Effector memory CD4-positive, alpha-beta T cell (primary cell): Measurements from ENCODE around the gene MEAK7.
"Not testable (repeated sequence)": the region's sequence is repeated elsewhere in the genome, so short reads cannot be mapped to it uniquely, and the experiment has no call there.

Experiments used
- DNase-seq, 3 donors: peaks; one replicate each; pipeline ENCODE4 v3.0.0-alpha.2; 2020
- H3K27ac ChIP-seq: 2 replicates; pipeline ENCODE4 v1.7.0; 2013; ENCODE audit warnings: mild to moderate bottlenecking, low read length, moderate library complexity; ENCODE audit not compliant: insufficient read depth, poor library complexity, severe bottlenecking
- H3K27me3 ChIP-seq: replicated peaks from 2 replicates; pipeline ENCODE4 v1.7.0; 2013; ENCODE audit warnings: mild to moderate bottlenecking, low read length; ENCODE audit not compliant: insufficient read depth, control insufficient read depth, poor library complexity, severe bottlenecking
- H3K36me3 ChIP-seq: 2 replicates; pipeline ENCODE4 v1.7.0; 2013; ENCODE audit warnings: mild to moderate bottlenecking, low read length, moderate library complexity; ENCODE audit not compliant: control insufficient read depth, insufficient read depth
- H3K4me1 ChIP-seq: 2 replicates; pipeline ENCODE4 v1.7.0; 2013; ENCODE audit warnings: low read length, mild to moderate bottlenecking; ENCODE audit not compliant: control insufficient read depth, insufficient read depth, poor library complexity, severe bottlenecking
- H3K4me3 ChIP-seq: 2 replicates; pipeline ENCODE4 v1.7.0; 2013; ENCODE audit warnings: low read length, low read depth, mild to moderate bottlenecking; ENCODE audit not compliant: insufficient read depth, poor library complexity, severe bottlenecking
- H3K9me3 ChIP-seq: 2 replicates; pipeline ENCODE4 v1.7.0; 2013; ENCODE audit warnings: mild to moderate bottlenecking, low read length, moderate library complexity; ENCODE audit not compliant: control insufficient read depth

Gene MEAK7

GRCh38 chr16:84524941-84525581 lies 20.6 kb upstream of the MEAK7 start:
- H3K9me3 ChIP-seq, H3K27me3 ChIP-seq, H3K27ac ChIP-seq, DNase-seq, H3K4me3 ChIP-seq, H3K4me1 ChIP-seq, H3K36me3 ChIP-seq: not testable (repeated sequence)

GRCh38 chr16:84524346-84524920 lies 20.0 kb upstream of the MEAK7 start:
- Histone ChIP-seq H3K4me1 (no peaks in the 10 kb centered on the region), H3K36me3 (no peaks in the 10 kb centered on the region), H3K9me3 (no peaks in the 10 kb centered on the region), H3K4me3 (no peak overlapping the region), H3K27me3 (no peaks in the 10 kb centered on the region), H3K27ac (no peak overlapping the region)
- no peak for DNase-seq

GRCh38 chr16:84521497-84521770 lies 17.0 kb upstream of the MEAK7 start:
- H3K9me3 ChIP-seq = no peaks in the 10 kb centered on the region
- no peak overlapping the region for H3K27ac ChIP-seq
- no peak overlapping the region for H3K4me3 ChIP-seq
- DNase-seq = no peak
- peaks cover 8% of the 10 kb centered on the region for H3K4me1 ChIP-seq
- no peaks in the 10 kb centered on the region for H3K27me3 ChIP-seq
- no peaks in the 10 kb centered on the region for H3K36me3 ChIP-seq

GRCh38 chr16:84520725-84521496 lies 16.5 kb upstream of the MEAK7 start:
- no peaks in the 10 kb centered on the region for H3K36me3 ChIP-seq

GRCh38 chr16:84519855-84520254 lies 15.4 kb upstream of the MEAK7 start:
- Histone ChIP-seq H3K36me3 (no peaks in the 10 kb centered on the region), H3K4me3 (no peak overlapping the region), H3K27me3 (no peaks in the 10 kb centered on the region), H3K9me3 (no peaks in the 10 kb centered on the region), H3K4me1 (peaks cover 18% of the 10 kb centered on the region), H3K27ac (no peak overlapping the region)
- DNase-seq = no peak

More at GRCh38 chr16:84520725-84521496, 16.5 kb upstream of the MEAK7 start:
- H3K27ac ChIP-seq = no peak overlapping the region
- no peaks in the 10 kb centered on the region for H3K9me3 ChIP-seq
- H3K4me1 ChIP-seq = peaks cover 8% of the 10 kb centered on the region
- H3K4me3 ChIP-seq = no peak overlapping the region
- no peak for DNase-seq
- H3K27me3 ChIP-seq = no peaks in the 10 kb centered on the region

GRCh38 chr16:84518804-84519341 lies 14.4 kb upstream of the MEAK7 start:
- peak overlapping the region; percentile 50 for H3K27ac ChIP-seq
- no peaks in the 10 kb centered on the region for H3K36me3 ChIP-seq
- peak; percentile 44 to 64 (median 56) for DNase-seq

GRCh38 chr16:84518220-84518619 lies 13.8 kb upstream of the MEAK7 start:
- H3K4me1 ChIP-seq = peaks cover 34% of the 10 kb centered on the region
- H3K9me3 ChIP-seq, H3K27me3 ChIP-seq, H3K36me3 ChIP-seq, H3K4me3 ChIP-seq, DNase-seq: not testable (repeated sequence)
- peak overlapping the region; percentile 50 for H3K27ac ChIP-seq

More at GRCh38 chr16:84518804-84519341, 14.4 kb upstream of the MEAK7 start:
- Histone ChIP-seq H3K4me1 (peaks cover 28% of the 10 kb centered on the region), H3K27me3 (no peaks in the 10 kb centered on the region), H3K4me3 (no peak overlapping the region), H3K9me3 (no peaks in the 10 kb centered on the region)

- Histone ChIP-seq H3K27ac (no peak overlapping the region), H3K4me3 (no peak overlapping the region), H3K9me3 (no peaks in the 10 kb centered on the region), H3K27me3 (no peaks in the 10 kb centered on the region), H3K4me1 (peaks cover 35% of the 10 kb centered on the region), H3K36me3 (no peaks in the 10 kb centered on the region)
- no peak for DNase-seq
Measured at GRCh38 chr16:84517366-84517765, 12.9 kb upstream of the MEAK7 start.

- peak overlapping the region; percentile 66 for H3K27ac ChIP-seq
- peaks cover 41% of the 10 kb centered on the region for H3K4me1 ChIP-seq
- H3K4me3 ChIP-seq = peak overlapping the region; percentile 7
Measured at GRCh38 chr16:84514874-84515835, 10.7 kb upstream of the MEAK7 start.

More at GRCh38 chr16:84514874-84515835, 10.7 kb upstream of the MEAK7 start:
- peak; percentile 59 to 74 (median 60) for DNase-seq
- H3K36me3 ChIP-seq = no peaks in the 10 kb centered on the region
- H3K9me3 ChIP-seq = no peaks in the 10 kb centered on the region
- no peaks in the 10 kb centered on the region for H3K27me3 ChIP-seq
